GM18873 (cell line): ENCODE data around the gene NAXE.
"Not testable (repeated sequence)": the region's sequence is repeated elsewhere in the genome, so short reads cannot be mapped to it uniquely, and the experiment has no call there.

Experiments used
- ATAC-seq: cut with Tn5 transposase; IDR thresholded peaks from one replicate; pipeline ENCODE4 v1.9.1; 2021; ENCODE audit warnings: mild to moderate bottlenecking, moderate library complexity, moderate number of reproducible peaks; ENCODE audit not compliant: unreplicated experiment, low FRiP score

NAXE gene

GRCh38 chr1:156565519-156565918, 26.1 kb upstream of the NAXE start:
- no peak for ATAC-seq

- ATAC-seq = no peak
Observed at GRCh38 chr1:156566436-156566835, 25.1 kb upstream of the NAXE start.

GRCh38 chr1:156571261-156571852, 20.2 kb upstream of the NAXE start:
- no peak for ATAC-seq

- ATAC-seq = no peak
Observed at GRCh38 chr1:156571919-156572662, 19.5 kb upstream of the NAXE start, which contains the start of gene IQGAP3. Gene IQGAP3 (minus strand): TSS chr1:156572565. CDS start chr1:156572529, 36 bp downstream.

- ATAC-seq = no peak
Observed at GRCh38 chr1:156572663-156573018, 18.9 kb upstream of the NAXE start.

GRCh38 chr1:156574039-156574633, 17.4 kb upstream of the NAXE start:
- no peak for ATAC-seq

GRCh38 chr1:156577550-156577949, 14.0 kb upstream of the NAXE start:
- no peak for ATAC-seq

- ATAC-seq = no peak
Observed at GRCh38 chr1:156578055-156578454, 13.5 kb upstream of the NAXE start.

- no peak for ATAC-seq
Observed at GRCh38 chr1:156579472-156579871, 12.1 kb upstream of the NAXE start, which contains the start of gene TTC24. Gene TTC24 (plus strand): TSS chr1:156579723. CDS start chr1:156581365, 1,642 bp downstream.

GRCh38 chr1:156581661-156582387, 9.8 kb upstream of the NAXE start:
- ATAC-seq = no peak

- ATAC-seq = no peak
Observed at GRCh38 chr1:156582388-156583017, 9.1 kb upstream of the NAXE start.

- ATAC-seq = no peak
Observed at GRCh38 chr1:156583821-156584622, 7.6 kb upstream of the NAXE start.

- no peak for ATAC-seq
Observed at GRCh38 chr1:156584813-156585212, 6.8 kb upstream of the NAXE start.

GRCh38 chr1:156586323-156586722, 5.3 kb upstream of the NAXE start:
- ATAC-seq = no peak

- ATAC-seq = no peak
Observed at GRCh38 chr1:156586892-156587477, 4.6 kb upstream of the NAXE start.

- not testable (repeated sequence) for ATAC-seq
Observed at GRCh38 chr1:156587927-156588326, 3.6 kb upstream of the NAXE start.

GRCh38 chr1:156589546-156589945, 2.0 kb upstream of the NAXE start:
- no peak for ATAC-seq

GRCh38 chr1:156590326-156591180, 1.0 kb upstream of the NAXE start:
- no peak for ATAC-seq

GRCh38 chr1:156591181-156591431, 470 bp upstream of the NAXE start:
- ATAC-seq = no peak
